B cell (primary cell): ENCODE measurements around the gene MYOZ2. TPM values are rescaled to one million over a fixed set of nuclear protein-coding genes. Genes with fewer than 3 reads are reported as not detected.

ENCODE experiments used
- ATAC-seq: fragments of 200-7000 bp; cut with Tn5 transposase; one replicate; pipeline ENCODE4 v1.10.0; 2021; ENCODE audit warnings: low read depth, mild to moderate bottlenecking, moderate number of reproducible peaks, moderate library complexity
- CTCF ChIA-PET: fragments of 350-600 bp; sonication (Branson Sonifier 250); formaldehyde crosslinking; loops from one replicate; lab custom pipeline; 2021; ENCODE audit warnings: antibody characterized with exemption, inconsistent platforms; lab: Charles Lee
- POLR2A ChIA-PET: fragments of 350-600 bp; sonication (Branson Sonifier 250); formaldehyde crosslinking; loops from one replicate; lab custom pipeline; 2021; ENCODE audit warnings: antibody characterized with exemption; lab: Charles Lee
- DNase-seq: peaks from one replicate; pipeline ENCODE4 v3.0.0; 2013
- H2AFZ ChIP-seq: 2 replicates; pipeline ENCODE4 v1.6.1; 2012; ENCODE audit warnings: mild to moderate bottlenecking, low read depth, low read length; ENCODE audit not compliant: insufficient read depth, poor library complexity, severe bottlenecking
- H3K27ac ChIP-seq, 2 donors: 1 replicate in 1 of 2; 2 replicates in 1 of 2; pipeline ENCODE4 v1.5.1; 2012 to 2013; ENCODE audit warnings: low read length in 2 of 2, mild to moderate bottlenecking in 2 of 2, moderate library complexity in 1 of 2
- H3K27me3 ChIP-seq, 4 experiments: fragments of 200-600 bp in 1 of 4; sonication (generic) in 1 of 4; replicated peaks in 1 of 4; 1 replicate in 2 of 4; 2 replicates in 2 of 4; pipeline versions ENCODE4 v1.6.1 to v1.7.0; 2013 to 2016; ENCODE audit warnings: low read length in 3 of 4, mild to moderate bottlenecking in 2 of 4, mixed read lengths in 1 of 4, moderate library complexity in 1 of 4; ENCODE audit not compliant: insufficient read depth in 4 of 4, control insufficient read depth in 3 of 4; ENCODE audit errors: control extremely low read depth in 1 of 4
- H3K36me3 ChIP-seq, 2 experiments: replicated peaks in 1 of 2; 1 replicate in 1 of 2; 2 replicates in 1 of 2; pipeline versions ENCODE4 v1.6.1 to v1.7.1; 2013; ENCODE audit warnings: low read length in 1 of 2; ENCODE audit not compliant: insufficient read depth in 2 of 2, control insufficient read depth in 1 of 2; ENCODE audit errors: control extremely low read depth in 1 of 2, extremely low read depth in 1 of 2
- H3K4me1 ChIP-seq, 2 donors: fragments of 200-600 bp in 1 of 2; sonication (generic) in 1 of 2; 1 replicate in 1 of 2; 2 replicates in 1 of 2; pipeline versions ENCODE4 v1.5.1 to v1.6.1; 2013 to 2017; ENCODE audit warnings: low read length in 2 of 2; ENCODE audit not compliant: control insufficient read depth in 2 of 2, insufficient read depth in 2 of 2
- H3K4me2 ChIP-seq: replicated peaks from 2 replicates; pipeline ENCODE3; 2012; ENCODE audit warnings: mild to moderate bottlenecking, low read depth, low read length; ENCODE audit not compliant: poor library complexity, severe bottlenecking
- H3K4me3 ChIP-seq, 5 experiments: fragments of 200-600 bp in 1 of 5; sonication (generic) in 1 of 5; 1 replicate in 3 of 5; 2 replicates in 2 of 5; pipeline versions ENCODE4 v1.5.1 to v1.7.0; 2011 to 2016; ENCODE audit warnings: low read length in 4 of 5, mild to moderate bottlenecking in 4 of 5, low read depth in 2 of 5, control low read depth in 1 of 5, moderate library complexity in 1 of 5; ENCODE audit not compliant: insufficient read depth in 1 of 5; ENCODE audit errors: control extremely low read depth in 1 of 5, extremely low read depth in 1 of 5
- H3K79me2 ChIP-seq: fragments of 200-600 bp; sonication (generic); one replicate; pipeline ENCODE4 v1.6.0; 2016; ENCODE audit warnings: low read length; ENCODE audit not compliant: control insufficient read depth, insufficient read depth
- H3K9ac ChIP-seq: fragments of 200-600 bp; sonication (generic); 2 replicates; pipeline ENCODE4 v1.6.1; 2017; ENCODE audit warnings: mild to moderate bottlenecking, low read length, moderate library complexity
- H3K9me3 ChIP-seq, 3 donors: one replicate each; pipeline versions ENCODE4 v1.6.1 to v1.7.1; 2013; ENCODE audit warnings: low read length in 2 of 3; ENCODE audit not compliant: control insufficient read depth in 2 of 3, insufficient read depth in 1 of 3; ENCODE audit errors: control extremely low read depth in 1 of 3
- H4K20me1 ChIP-seq: 2 replicates; pipeline ENCODE4 v1.6.0; 2012; ENCODE audit warnings: mild to moderate bottlenecking, low read length; ENCODE audit not compliant: insufficient read depth, control insufficient read depth, poor library complexity, severe bottlenecking
- H3K27ac Mint-ChIP-seq: one replicate; pipeline ENCODE4 v1.8.0; 2021; ENCODE audit warnings: mixed read lengths
- H3K27me3 Mint-ChIP-seq: one replicate; pipeline ENCODE4 v1.8.0; 2021; ENCODE audit warnings: mixed read lengths
- H3K4me1 Mint-ChIP-seq: one replicate; pipeline ENCODE4 v1.8.0; 2021; ENCODE audit warnings: mixed read lengths
- H3K4me3 Mint-ChIP-seq: one replicate; pipeline ENCODE4 v1.8.0; 2021; ENCODE audit warnings: mixed read lengths
- H3K9me3 Mint-ChIP-seq: one replicate; pipeline ENCODE4 v1.8.0; 2022; ENCODE audit warnings: mixed read lengths; ENCODE audit not compliant: insufficient read depth
- CTCF ChIP-seq: fragments of 200-600 bp; IDR thresholded peaks from one replicate; pipeline ENCODE4 v1.8.0; 2022; ENCODE audit warnings: antibody characterized with exemption, mild to moderate bottlenecking
- EZH2 ChIP-seq: IDR thresholded peaks from 2 replicates; pipeline ENCODE4 v1.6.1; 2012; ENCODE audit warnings: borderline replicate concordance, low read depth, mild to moderate bottlenecking, moderate library complexity, low read length; ENCODE audit not compliant: insufficient read depth, poor library complexity, severe bottlenecking
- WGBS: methylation state at CpG from one replicate; pipeline ENCODE4 v1.1.5; 2013; ENCODE audit warnings: missing lambda C conversion rate; ENCODE audit not compliant: insufficient coverage; 5-methylcytosine and 5-hydroxymethylcytosine counted together
- intact Hi-C: fragments of 100-400 bp; cut with micrococcal nuclease; formaldehyde crosslinking; loops from one replicate; pipeline ENCODE4 v1.10.0; 2022
- polyA plus RNA-seq: library from polyadenylated mRNA; depleted of rRNA; stranded (reverse); fragments of >200 nt; gene quantifications from 2 replicates; pipeline ENCODE4 v1.2.3, GENCODE V29; 2012
- total RNA-seq, 2 donors: library from RNA; stranded (reverse); fragments of 120-200 nt in 1 of 2; gene quantifications; 1 replicate in 1 of 2; 2 replicates in 1 of 2; pipeline versions ENCODE4 v1.2.3 to v1.2.4, GENCODE V29; 2013 to 2022

The MYOZ2 gene
- total and polyA plus RNA-seq, 2 donors (not counting 1 experiment from before 2014, with no cell fraction given): not detected

GRCh38 chr4:119128148-119128547, 7.5 kb upstream of the MYOZ2 start:
- H3K9ac ChIP-seq: no peak overlapping the region
- Mint-ChIP-seq H3K9me3 (no peaks in the 10 kb centered on the region), H3K27me3 (peaks cover 4% of the 10 kb centered on the region), H3K4me3 (no peak overlapping the region), H3K4me1 (no peaks in the 10 kb centered on the region), H3K27ac (no peak overlapping the region)
- WGBS: 100% methylated on average over 3 of the region's 3 CpGs
- no peak for TF ChIP-seq EZH2
- TF ChIP-seq CTCF: no peak
- H2AFZ ChIP-seq: no peak overlapping the region
- no peaks in the 10 kb centered on the region for H3K79me2 ChIP-seq
- ChIA-PET POLR2A (no interaction called here), CTCF (no interaction called here)
- H3K27ac ChIP-seq: no peak overlapping the region
- no peak overlapping the region for H3K4me3 ChIP-seq
- ATAC-seq: no peak
- H3K4me2 ChIP-seq: no peak overlapping the region
- no peaks in the 10 kb centered on the region for H3K9me3 ChIP-seq
- H4K20me1 ChIP-seq: no peaks in the 10 kb centered on the region
- no peaks in the 10 kb centered on the region for H3K4me1 ChIP-seq
- intact Hi-C loops: no loop called here
- DNase-seq: no peak
- H3K27me3 ChIP-seq: no peaks in the 10 kb centered on the region
- H3K36me3 ChIP-seq: no peaks in the 10 kb centered on the region

GRCh38 chr4:119130365-119131065, 5.1 kb upstream of the MYOZ2 start:
- DNase-seq: no peak
- no peak overlapping the region for H3K4me3 ChIP-seq
- no peaks in the 10 kb centered on the region for H3K9me3 ChIP-seq
- no peaks in the 10 kb centered on the region for H3K79me2 ChIP-seq
- no peak overlapping the region for H2AFZ ChIP-seq
- Mint-ChIP-seq H3K9me3 (no peaks in the 10 kb centered on the region), H3K4me1 (no peaks in the 10 kb centered on the region), H3K4me3 (no peak overlapping the region), H3K27me3 (peaks cover 4% of the 10 kb centered on the region), H3K27ac (no peak overlapping the region)
- H4K20me1 ChIP-seq: no peaks in the 10 kb centered on the region
- no peaks in the 10 kb centered on the region for H3K4me1 ChIP-seq
- intact Hi-C loops: no loop called here
- H3K27me3 ChIP-seq: no peaks in the 10 kb centered on the region
- H3K4me2 ChIP-seq: no peak overlapping the region
- TF ChIP-seq EZH2 (no peak), CTCF (no peak)
- no peak for ATAC-seq
- 100% methylated on average over 1 of the region's 4 CpGs for WGBS
- ChIA-PET CTCF (no interaction called here), POLR2A (interaction anchor here (0.5 kb wide), 1 partner anchor 87 kb away, joined by 3 read pairs; no protein-coding TSS in a partner anchor)
- no peaks in the 10 kb centered on the region for H3K36me3 ChIP-seq
- no peak overlapping the region for H3K9ac ChIP-seq
- H3K27ac ChIP-seq: no peak overlapping the region
